ENCODE data around the gene KDM2B.

Gene KDM2B

GRCh38 chr12:121525411-121525810, 55.4 kb downstream of the KDM2B start:
- DNase-seq = no peak

- no peak for DNase-seq
These were observed 56.5 kb downstream of the KDM2B start for GRCh38 chr12:121524196-121524916.

GRCh38 chr12:121523741-121524140, 57.1 kb downstream of the KDM2B start:
- no peak for DNase-seq

GRCh38 chr12:121522971-121523370, 57.9 kb downstream of the KDM2B start:
- DNase-seq = no peak

- no peak for DNase-seq
These were observed 60.2 kb downstream of the KDM2B start for GRCh38 chr12:121520586-121521086.

GRCh38 chr12:121520119-121520518, 60.7 kb downstream of the KDM2B start:
- DNase-seq = no peak

GRCh38 chr12:121519227-121519626, 61.6 kb downstream of the KDM2B start:
- no peak for DNase-seq

- no peak for DNase-seq
These were observed 62.2 kb downstream of the KDM2B start for GRCh38 chr12:121518656-121519055.

- DNase-seq = no peak
These were observed 64.3 kb downstream of the KDM2B start for GRCh38 chr12:121516437-121517011.

GRCh38 chr12:121515615-121516014, 65.2 kb downstream of the KDM2B start:
- DNase-seq = no peak

- DNase-seq = no peak
These were observed 66.6 kb downstream of the KDM2B start for GRCh38 chr12:121514184-121514742.

- DNase-seq = peak; percentile 39
These were observed 67.2 kb downstream of the KDM2B start for GRCh38 chr12:121513464-121514183.

GRCh38 chr12:121512561-121512960, 68.3 kb downstream of the KDM2B start:
- DNase-seq = no peak

- no peak for DNase-seq
These were observed 68.9 kb downstream of the KDM2B start for GRCh38 chr12:121511916-121512315.

- no peak for DNase-seq
These were observed 71.5 kb downstream of the KDM2B start for GRCh38 chr12:121509339-121509738.

GRCh38 chr12:121508533-121508932, 72.3 kb downstream of the KDM2B start:
- DNase-seq = no peak

GRCh38 chr12:121507984-121508383, 72.8 kb downstream of the KDM2B start:
- no peak for DNase-seq

- DNase-seq = no peak
These were observed 73.6 kb downstream of the KDM2B start for GRCh38 chr12:121507245-121507644.

- DNase-seq = no peak
These were observed 75.3 kb downstream of the KDM2B start for GRCh38 chr12:121505513-121505912.

- no peak for DNase-seq
These were observed 76.3 kb downstream of the KDM2B start for GRCh38 chr12:121504505-121504904.

- DNase-seq = no peak
These were observed 77.4 kb downstream of the KDM2B start for GRCh38 chr12:121503395-121503794.

- no peak for DNase-seq
These were observed 78.9 kb downstream of the KDM2B start for GRCh38 chr12:121501946-121502345.

GRCh38 chr12:121499929-121500793, 80.7 kb downstream of the KDM2B start:
- peak; percentile 71 for DNase-seq

Measured in RPMI8226 (cell line).